Heart right ventricle (tissue), 16 donors: ENCODE results near the gene CACNA2D1. TPM values are rescaled to one million over a fixed set of nuclear protein-coding genes. Genes with fewer than 3 reads are reported as not detected.

Source experiments
- ATAC-seq, 8 donors: fragments of 200-7000 bp; cut with Tn5 transposase; one replicate each; pipeline ENCODE4 v1.9.1; 2020; ENCODE audit warnings: mild to moderate bottlenecking in 8 of 8, moderate library complexity in 8 of 8, moderate number of reproducible peaks in 1 of 8
- DNase-seq, 2 donors: peaks; one replicate each; pipeline ENCODE4 v3.0.0-alpha.2; 2020
- H3K27ac ChIP-seq, 10 donors: fragments of 200-600 bp; sonication (generic) in 2 of 10; one replicate each; pipeline versions ENCODE4 v1.5.0 to v1.8.0; 2020 to 2022; ENCODE audit warnings: mild to moderate bottlenecking in 3 of 10
- H3K27me3 ChIP-seq, 7 donors: fragments of 200-600 bp; one replicate each; pipeline ENCODE4 v1.8.0; 2021 to 2022; ENCODE audit warnings: mild to moderate bottlenecking in 2 of 7
- H3K36me3 ChIP-seq, 9 donors: fragments of 200-600 bp; sonication (generic) in 1 of 9; one replicate each; pipeline versions ENCODE4 v1.5.0 to v1.8.0; 2020 to 2022; ENCODE audit warnings: mild to moderate bottlenecking in 2 of 9
- H3K4me1 ChIP-seq, 9 donors: fragments of 200-600 bp; sonication (generic) in 1 of 9; one replicate each; pipeline versions ENCODE4 v1.5.0 to v1.8.0; 2020 to 2022; ENCODE audit warnings: mild to moderate bottlenecking in 4 of 9
- H3K4me3 ChIP-seq, 10 donors: fragments of 200-600 bp; sonication (generic) in 2 of 10; one replicate each; pipeline versions ENCODE4 v1.5.0 to v1.8.0; 2020 to 2022; ENCODE audit warnings: mild to moderate bottlenecking in 7 of 10, moderate library complexity in 2 of 10
- H3K9me3 ChIP-seq, 11 donors: fragments of 200-600 bp in 10 of 11; sonication (generic) in 2 of 11; one replicate each; pipeline versions ENCODE4 v1.5.0 to v1.8.0; 2013 to 2022; ENCODE audit warnings: mild to moderate bottlenecking in 2 of 11, control low read depth in 1 of 11, moderate library complexity in 1 of 11
- CTCF ChIP-seq, 9 donors: fragments of 200-600 bp; sonication (generic) in 2 of 9; IDR thresholded peaks; one replicate each; pipeline versions ENCODE4 v1.5.0 to v1.8.0; 2021 to 2022; ENCODE audit warnings: antibody characterized with exemption in 9 of 9, mild to moderate bottlenecking in 5 of 9, moderate library complexity in 1 of 9
- WGBS, 2 donors: extraction: QIAGEN DNeasy Blood & Tissue Kit; methylation state at CpG; one replicate each; pipeline ENCODE4 v1.1.7; 2013; ENCODE audit warnings: inconsistent platforms in 1 of 2; 5-methylcytosine and 5-hydroxymethylcytosine counted together
- intact Hi-C, 10 donors: fragments of 100-400 bp; cut with DNase I; formaldehyde crosslinking; loops; one replicate each; pipeline versions ENCODE4 v1.11.1 to v1.14.2; 2022
- polyA plus RNA-seq, 2 donors: library from polyadenylated mRNA; stranded (reverse); fragments of 200-250 nt; gene quantifications; one replicate each; pipeline ENCODE4 v1.2.3, GENCODE V29; 2013
- total RNA-seq, 10 donors: library from RNA; stranded (reverse); fragmentation: NEBNext Ultra II Directional in 3 of 10; extraction: Animal tissue kit (Norgen Biotek cat#: 25700) in 3 of 10; gene quantifications; one replicate each; pipeline versions ENCODE4 v1.2.1 to v1.2.4, GENCODE V29; 2021 to 2023
- donor health status: Arrhythmogenic right ventricular cardiomyopathy.
- donor health status: ischemic (EF 13 %, LVEDD 7.1; RV severe dilation, severe dysfunction).
- donor health status: healthy with polysubstance abuse.
- donor health status: DM: no; HTN: yes; CAD: no.
- donor health status: DM: no; HTN: no; CAD: no.
- donor health status: ischemic (EF 25% LVEDD 6.9; RV normal size, moderate dysfunction).
- donor health status: ischemic (EF 25% LVEDD 5.7; RV mildly dilated, moderate dysfunction).
- donor health status: healthy.
- donor health status: DM: yes; HTN: yes; CAD: no.
- donor health status: Ischemic cardiomyopathy.
- donor health status: ischemic (EF 35%, LVEDD 5.7; RV mildly dilated, moderate dysfunction).
- donor health status: nonischemic (EF 11% LVEDD 7.7; RV severe dilation, severe dysfunction).
- donor health status: DM: yes; HTN: yes; CAD: no.
- donor health status: PGD.
- donor health status: ischemic (EF 29% LVEDD 5.4; RV normal size, mild dysfunction).
- donor health status: nonischemic (EF 23%, LVEDD 6.1; RV moderate dilation, normal function).

Gene CACNA2D1
- total and polyA plus RNA-seq, 12 donors: 7.0 to 131 (median 69.3) TPM

- Histone ChIP-seq H3K9me3 (peaks cover 0 to 22% (median 0%) of the 10 kb centered on the region in 11 donors), H3K36me3 (no peaks in the 10 kb centered on the region), H3K27ac (no peak overlapping the region), H3K4me3 (no peak overlapping the region), H3K4me1 (no peaks in the 10 kb centered on the region), H3K27me3 (no peaks in the 10 kb centered on the region)
- ATAC-seq (no peak), DNase-seq (no peak)
- TF ChIP-seq CTCF (IDR thresholded peaks at IDR 0.05): no peak
- intact Hi-C loops: no loop called here
- WGBS, 2 donors: 89 to 92% methylated on average over 2 of the region's 2 CpGs
Observed at GRCh38 chr7:81903115-81903514, 540.5 kb downstream of the CACNA2D1 start.

GRCh38 chr7:81902536-81902935 is 541.0 kb downstream of the CACNA2D1 start:
- Histone ChIP-seq H3K27ac (no peak overlapping the region), H3K4me1 (no peaks in the 10 kb centered on the region), H3K9me3 (peaks cover 0 to 27% (median 0%) of the 10 kb centered on the region in 11 donors), H3K27me3 (no peaks in the 10 kb centered on the region), H3K36me3 (no peaks in the 10 kb centered on the region), H3K4me3 (no peak overlapping the region)
- DNase-seq (no peak), ATAC-seq (no peak)
- intact Hi-C loops: no loop called here
- WGBS, 2 donors: 53 to 86% methylated on average over 3 of the region's 3 CpGs
- no peak for TF ChIP-seq CTCF (IDR thresholded peaks at IDR 0.05)
